Cardiac muscle cell (in vitro differentiated cells and primary cell): ENCODE measurements around the gene ARHGAP30. TPM values are rescaled to one million over a fixed set of nuclear protein-coding genes. Genes with fewer than 3 reads are reported as not detected.

Source experiments
- DNase-seq, 2 donors: peaks; one replicate each; pipeline versions ENCODE4 v3.0.0 to v3.0.0-alpha.2; 2010 to 2017; ENCODE audit warnings: low read depth in 1 of 2, low spot score in 1 of 2
- H3K27ac ChIP-seq: fragments of 200-600 bp; sonication (generic); 2 replicates; pipeline ENCODE4 v1.5.1; 2016
- H3K27me3 ChIP-seq: fragments of 200-600 bp; sonication (generic); 2 replicates; pipeline ENCODE4 v1.6.0; 2016; ENCODE audit warnings: control low read depth
- H3K36me3 ChIP-seq: fragments of 200-600 bp; sonication (generic); 2 replicates; pipeline ENCODE4 v1.5.1; 2016; ENCODE audit warnings: control low read depth
- H3K4me1 ChIP-seq: fragments of 200-600 bp; sonication (generic); 2 replicates; pipeline ENCODE4 v1.8.1; 2017; ENCODE audit warnings: low read depth, mild to moderate bottlenecking, mixed run types
- H3K4me3 ChIP-seq: fragments of 200-600 bp; sonication (generic); 2 replicates; pipeline ENCODE4 v1.5.1; 2016; ENCODE audit warnings: mild to moderate bottlenecking
- H3K9me3 ChIP-seq: fragments of 200-600 bp; sonication (generic); 2 replicates; pipeline ENCODE4 v1.5.1; 2017; ENCODE audit warnings: low read depth, mild to moderate bottlenecking, control low read depth
- polyA plus RNA-seq: library from polyadenylated mRNA; unstranded; fragments of >200 nt; fragmentation: Nextera tagmentation; extraction: Ambion mirVana; gene quantifications from 2 replicates; pipeline ENCODE4 v1.2.1, GENCODE V29; 2016
- total RNA-seq: library from RNA; depleted of rRNA; stranded (reverse); fragments of >200 nt; gene quantifications from 2 replicates; pipeline ENCODE4 v1.2.3, GENCODE V29; 2016
- TF ChIP-seq, protein P1 (sequence below): IDR thresholded peaks from 2 replicates; pipeline ENCODE4 v1.5.1; 2012; ENCODE audit warnings: low read depth, mild to moderate bottlenecking, low read length

ARHGAP30 gene
- total and polyA plus RNA-seq, 2 experiments from 2014 or later: 1.9 TPM; not detected in 1

DNA sequence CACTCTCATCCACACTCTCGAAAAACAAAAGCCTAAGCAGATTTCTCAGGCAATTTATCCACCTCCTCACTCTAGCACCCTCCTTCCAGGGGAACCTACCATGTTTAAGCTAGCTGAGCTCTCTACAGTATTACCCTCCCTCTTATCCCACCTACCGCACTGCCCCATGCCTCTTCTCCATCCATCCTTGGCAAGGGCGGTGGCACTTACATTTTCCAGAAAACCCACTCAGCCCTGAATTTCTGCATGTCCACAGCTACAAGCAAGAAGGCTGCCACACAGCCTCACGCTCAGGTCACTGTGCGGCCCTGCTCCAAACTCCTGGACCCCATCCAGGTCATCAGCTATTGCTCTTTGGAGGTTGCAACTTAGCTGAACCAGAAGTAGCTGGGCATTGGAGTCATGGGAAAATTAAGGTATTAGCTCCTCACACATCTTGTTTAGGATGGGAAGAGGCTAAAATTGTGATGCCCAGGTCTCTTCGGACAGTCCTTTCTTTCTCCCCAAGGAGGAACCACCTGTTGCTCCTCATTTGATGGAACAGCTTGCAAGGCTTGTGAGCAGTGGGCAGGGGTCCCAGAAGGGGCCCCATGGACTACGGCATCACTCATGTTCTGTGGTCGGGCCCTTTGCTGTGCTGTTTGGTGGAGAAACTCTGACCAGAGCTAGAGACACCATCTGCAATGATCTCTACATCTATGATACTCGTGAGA lies 29.6 kb upstream of the ARHGAP30 start:
- Histone ChIP-seq H3K9me3 (no peaks in the 10 kb centered on the region), H3K27me3 (peaks cover 3% of the 10 kb centered on the region), H3K4me1 (peaks cover 3% of the 10 kb centered on the region), H3K27ac (no peak overlapping the region), H3K36me3 (peaks cover 16% of the 10 kb centered on the region), H3K4me3 (peak overlapping the region; percentile 58)
- TF ChIP-seq, protein P1, sequence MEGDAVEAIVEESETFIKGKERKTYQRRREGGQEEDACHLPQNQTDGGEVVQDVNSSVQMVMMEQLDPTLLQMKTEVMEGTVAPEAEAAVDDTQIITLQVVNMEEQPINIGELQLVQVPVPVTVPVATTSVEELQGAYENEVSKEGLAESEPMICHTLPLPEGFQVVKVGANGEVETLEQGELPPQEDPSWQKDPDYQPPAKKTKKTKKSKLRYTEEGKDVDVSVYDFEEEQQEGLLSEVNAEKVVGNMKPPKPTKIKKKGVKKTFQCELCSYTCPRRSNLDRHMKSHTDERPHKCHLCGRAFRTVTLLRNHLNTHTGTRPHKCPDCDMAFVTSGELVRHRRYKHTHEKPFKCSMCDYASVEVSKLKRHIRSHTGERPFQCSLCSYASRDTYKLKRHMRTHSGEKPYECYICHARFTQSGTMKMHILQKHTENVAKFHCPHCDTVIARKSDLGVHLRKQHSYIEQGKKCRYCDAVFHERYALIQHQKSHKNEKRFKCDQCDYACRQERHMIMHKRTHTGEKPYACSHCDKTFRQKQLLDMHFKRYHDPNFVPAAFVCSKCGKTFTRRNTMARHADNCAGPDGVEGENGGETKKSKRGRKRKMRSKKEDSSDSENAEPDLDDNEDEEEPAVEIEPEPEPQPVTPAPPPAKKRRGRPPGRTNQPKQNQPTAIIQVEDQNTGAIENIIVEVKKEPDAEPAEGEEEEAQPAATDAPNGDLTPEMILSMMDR: no peak
- no peak for DNase-seq

DNA sequence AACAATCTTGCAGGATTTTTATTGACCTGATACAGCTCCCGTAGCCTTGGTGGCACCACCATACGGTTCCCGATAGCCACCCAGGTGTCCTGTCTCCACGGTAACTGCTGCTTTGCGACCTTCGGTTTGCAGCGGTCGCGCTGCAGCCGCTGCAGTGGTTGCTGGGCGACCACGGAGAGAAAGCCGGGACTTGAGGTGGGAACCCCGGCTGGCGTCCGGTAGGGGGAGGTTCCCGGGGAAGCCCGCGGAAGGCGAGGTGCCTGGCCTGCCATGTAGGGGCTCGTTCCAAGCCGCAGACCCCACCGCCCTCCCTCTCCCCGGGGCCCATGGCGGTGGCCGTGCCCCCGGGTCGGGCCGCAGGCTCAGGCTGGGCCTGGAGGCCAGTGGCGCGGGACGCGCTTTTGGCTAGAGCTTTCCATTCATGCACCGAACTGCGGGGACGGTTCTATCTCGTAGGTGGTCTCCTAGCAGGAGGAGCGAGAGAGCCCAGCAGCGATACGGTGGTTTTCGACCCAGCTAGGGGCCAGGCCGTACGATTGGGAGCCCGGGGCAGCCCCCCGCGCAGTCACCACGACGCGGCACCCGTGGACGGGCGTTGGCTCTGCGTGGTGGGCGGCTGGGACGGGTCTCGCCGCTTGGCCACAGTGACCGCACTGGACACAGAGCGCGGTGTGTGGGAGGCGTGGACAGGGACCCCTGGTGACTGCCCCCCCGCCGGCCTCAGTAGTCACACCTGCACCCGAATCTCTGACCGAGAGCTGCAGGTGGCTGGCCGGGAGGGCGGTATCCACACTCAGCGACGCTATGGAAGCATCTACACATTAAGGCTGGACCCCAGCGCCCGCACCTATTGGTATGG lies 28.7 kb upstream of the ARHGAP30 start, which contains the start of gene KLHDC9:
KLHDC9 (plus strand) TSS at position 152 of the 859 bp plus-strand sequence; CDS start at position 327, 175 bp downstream.
- Histone ChIP-seq H3K27me3 (peaks cover 3% of the 10 kb centered on the region), H3K4me1 (peaks cover 3% of the 10 kb centered on the region), H3K27ac (peak within 1 kb of the TSS; percentile 37), H3K4me3 (peak within 1 kb of the TSS; percentile 58), H3K9me3 (no peaks in the 10 kb centered on the region), H3K36me3 (peaks cover 16% of the 10 kb centered on the region)
- TF ChIP-seq, protein P1: peak; percentile 7
- DNase-seq: peak; percentile 69 to 94

- H3K36me3 ChIP-seq: peaks cover 7% of the 10 kb centered on the region
- H3K27ac ChIP-seq: no peak overlapping the region
- TF ChIP-seq, protein P1: no peak
- peaks cover 3% of the 10 kb centered on the region for H3K4me1 ChIP-seq
- H3K27me3 ChIP-seq: peaks cover 3% of the 10 kb centered on the region
- no peaks in the 10 kb centered on the region for H3K9me3 ChIP-seq
- DNase-seq: peak in 1 of 2 donors; percentile 85
- no peak overlapping the region for H3K4me3 ChIP-seq
Observed at GRCh38 chr1:161096530-161096929, 26.8 kb upstream of the ARHGAP30 start.

GRCh38 chr1:161096015-161096414 lies 26.3 kb upstream of the ARHGAP30 start:
- Histone ChIP-seq H3K36me3 (peaks cover 3% of the 10 kb centered on the region), H3K27ac (no peak overlapping the region), H3K27me3 (peaks cover 3% of the 10 kb centered on the region), H3K4me1 (peaks cover 3% of the 10 kb centered on the region), H3K9me3 (no peaks in the 10 kb centered on the region), H3K4me3 (no peak overlapping the region)
- TF ChIP-seq, protein P1: no peak
- DNase-seq: no peak

DNA sequence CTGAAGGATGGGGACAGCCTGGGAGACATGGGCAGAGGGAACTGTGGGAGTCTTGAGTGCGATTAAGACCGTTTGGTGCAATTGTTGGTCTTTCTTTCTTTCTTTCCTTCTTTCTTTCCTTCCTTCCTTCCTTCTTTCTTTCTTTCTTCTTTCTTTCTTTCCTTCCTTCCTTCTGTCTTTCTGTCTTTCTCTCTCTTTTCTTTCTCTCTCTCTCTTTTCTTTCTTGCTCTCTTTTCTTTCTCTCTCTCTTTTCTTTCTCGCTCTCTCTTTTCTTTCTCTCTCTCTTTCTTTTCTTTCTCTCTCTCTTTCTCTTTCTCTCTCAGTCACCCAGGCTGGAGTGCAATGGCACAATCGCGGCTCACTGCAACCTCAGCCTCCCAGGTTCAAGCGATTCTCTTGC lies 25.5 kb upstream of the ARHGAP30 start:
- no peak for DNase-seq
- no peak overlapping the region for H3K4me3 ChIP-seq
- peaks cover 3% of the 10 kb centered on the region for H3K27me3 ChIP-seq
- TF ChIP-seq, protein P1: no peak
- H3K36me3 ChIP-seq: no peaks in the 10 kb centered on the region
- no peak overlapping the region for H3K27ac ChIP-seq
- H3K4me1 ChIP-seq: peaks cover 3% of the 10 kb centered on the region
- no peaks in the 10 kb centered on the region for H3K9me3 ChIP-seq
